Activated T-helper 1 cell treated with anti-CD3 and anti-CD28 coated beads, Interleukin-12 subunit alpha, Interleukin-12 subunit beta, Interleukin-2, Interleukin-4 antibody, amounts not matched to agents 30 ng/mL and 10 ng/mL and 1 ng/mL, durations not matched to agents 14 hours and 24 hours and 36 hours (primary cell): Measurements from ENCODE around the gene MAPKAP1. TPM values are rescaled to one million over a fixed set of nuclear protein-coding genes. Genes with fewer than 3 reads are reported as not detected.

ENCODE experiments used
- DNase-seq: peaks from one replicate; pipeline ENCODE4 v3.0.0; 2021; ENCODE audit warnings: low spot score
- H3K27ac Mint-ChIP-seq: one replicate; pipeline ENCODE4 v1.8.0; 2021; ENCODE audit warnings: mild to moderate bottlenecking, mixed read lengths
- H3K27me3 Mint-ChIP-seq: one replicate; pipeline ENCODE4 v1.8.0; 2022; ENCODE audit warnings: mild to moderate bottlenecking, moderate library complexity, mixed read lengths; ENCODE audit not compliant: insufficient read depth
- H3K36me3 Mint-ChIP-seq: one replicate; pipeline ENCODE4 v1.8.0; 2021; ENCODE audit warnings: low read depth, mixed read lengths
- H3K4me1 Mint-ChIP-seq: one replicate; pipeline ENCODE4 v1.8.0; 2021; ENCODE audit warnings: low read depth, mixed read lengths
- H3K4me3 Mint-ChIP-seq: one replicate; pipeline ENCODE4 v1.8.0; 2021; ENCODE audit warnings: mild to moderate bottlenecking, moderate library complexity, mixed read lengths
- H3K9me3 Mint-ChIP-seq: one replicate; pipeline ENCODE4 v1.8.0; 2021; ENCODE audit warnings: mixed read lengths
- intact Hi-C: fragments of 100-400 bp; cut with micrococcal nuclease; formaldehyde crosslinking; loops from one replicate; pipeline ENCODE4 v1.15.1; 2024
- total RNA-seq: library from RNA; stranded (reverse); gene quantifications from 2 replicates; pipeline ENCODE4 v1.2.3, GENCODE V29; 2022

MAPKAP1 gene
- total RNA-seq, 1 donor from 2014 or later = 108 TPM

DNA sequence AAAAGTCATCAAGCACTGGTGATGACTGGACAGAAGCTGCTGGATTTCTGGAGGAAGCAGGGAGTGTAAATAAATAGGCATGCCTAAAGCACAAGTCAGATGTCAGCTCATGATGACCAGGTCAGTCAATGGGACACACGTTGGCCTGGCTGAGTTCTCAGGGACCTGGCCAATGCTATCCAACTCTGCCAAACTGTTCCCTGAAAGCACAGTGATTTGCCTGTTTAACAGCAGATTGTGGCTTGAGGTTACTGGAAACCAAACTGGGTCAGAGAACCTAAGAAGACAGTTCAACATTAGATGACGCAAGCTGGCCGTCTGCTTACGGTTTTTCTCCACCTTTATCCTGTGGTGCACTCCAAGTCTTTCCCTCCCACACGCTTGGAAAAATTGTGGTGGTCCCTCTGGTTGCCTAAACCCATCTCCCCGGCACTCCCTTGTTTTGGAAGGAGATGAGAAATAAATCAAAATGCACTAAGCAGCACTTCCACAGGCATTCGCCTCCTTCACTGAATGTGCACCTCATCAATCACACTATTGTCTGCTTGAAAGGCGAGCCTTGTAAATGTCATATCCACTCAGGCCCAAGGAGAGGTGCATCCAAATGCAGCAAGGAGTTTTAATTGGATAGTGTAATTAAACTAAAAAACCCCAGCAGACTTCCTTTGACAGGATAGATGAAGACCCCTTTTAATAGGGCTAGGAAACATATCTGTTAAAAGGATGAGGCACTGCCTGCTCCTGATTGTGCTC lies 245.9 kb downstream of the MAPKAP1 start:
- Mint-ChIP-seq H3K9me3 (peaks cover 14% of the 10 kb centered on the region), H3K4me1 (no peaks in the 10 kb centered on the region), H3K27me3 (no peaks in the 10 kb centered on the region), H3K36me3 (peaks cover 16% of the 10 kb centered on the region), H3K4me3 (no peak overlapping the region), H3K27ac (no peak overlapping the region)
- no peak for DNase-seq
- intact Hi-C loops = no loop called here

DNA sequence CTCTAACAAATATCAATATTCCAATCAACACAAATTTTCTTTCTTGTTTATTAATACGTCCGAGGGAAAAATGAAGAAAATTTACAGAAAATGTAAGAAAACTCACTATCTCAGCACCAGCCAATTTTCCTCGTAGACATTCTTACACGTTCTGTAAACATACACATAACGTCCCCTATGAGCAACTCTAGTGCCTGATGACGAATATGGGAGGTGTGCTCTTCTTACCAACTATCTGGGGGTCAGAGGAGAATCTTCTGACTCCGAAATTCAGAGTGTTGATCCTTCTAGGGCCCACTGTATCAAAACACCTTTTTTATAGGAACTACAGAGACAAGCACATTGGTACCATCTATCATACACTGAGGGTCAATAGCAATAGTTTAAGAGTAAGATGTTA lies 246.7 kb downstream of the MAPKAP1 start:
- Mint-ChIP-seq H3K27ac (no peak overlapping the region), H3K4me1 (no peaks in the 10 kb centered on the region), H3K9me3 (peaks cover 15% of the 10 kb centered on the region), H3K36me3 (peaks cover 17% of the 10 kb centered on the region), H3K27me3 (no peaks in the 10 kb centered on the region), H3K4me3 (no peak overlapping the region)
- intact Hi-C loops = no loop called here
- DNase-seq = no peak

DNA sequence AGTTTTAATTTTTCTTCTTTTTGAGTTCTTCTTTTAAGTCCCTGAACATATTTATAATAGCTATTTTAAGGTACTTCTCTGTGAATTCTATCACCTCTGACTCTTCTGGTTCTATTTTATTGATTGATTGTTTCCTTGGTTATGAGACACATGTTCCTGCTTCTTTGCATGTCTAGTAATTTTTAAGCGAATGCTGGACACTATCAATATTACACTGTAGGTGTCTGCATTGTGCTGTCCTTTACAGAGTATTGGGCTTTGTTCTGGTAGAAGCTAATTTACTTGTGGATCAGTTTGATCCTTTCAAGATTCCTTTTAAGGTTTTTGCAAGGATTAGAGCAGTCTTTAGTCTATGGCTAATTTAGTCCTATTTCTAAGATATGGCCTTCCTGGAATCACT lies 249.7 kb downstream of the MAPKAP1 start:
- intact Hi-C loops = no loop called here
- H3K27ac Mint-ChIP-seq = no peak overlapping the region
- H3K27me3 Mint-ChIP-seq = no peaks in the 10 kb centered on the region
- DNase-seq = no peak
- peaks cover 18% of the 10 kb centered on the region for H3K36me3 Mint-ChIP-seq
- H3K4me3 Mint-ChIP-seq = no peak overlapping the region
- H3K4me1 Mint-ChIP-seq = no peaks in the 10 kb centered on the region
- peaks cover 15% of the 10 kb centered on the region for H3K9me3 Mint-ChIP-seq

DNA sequence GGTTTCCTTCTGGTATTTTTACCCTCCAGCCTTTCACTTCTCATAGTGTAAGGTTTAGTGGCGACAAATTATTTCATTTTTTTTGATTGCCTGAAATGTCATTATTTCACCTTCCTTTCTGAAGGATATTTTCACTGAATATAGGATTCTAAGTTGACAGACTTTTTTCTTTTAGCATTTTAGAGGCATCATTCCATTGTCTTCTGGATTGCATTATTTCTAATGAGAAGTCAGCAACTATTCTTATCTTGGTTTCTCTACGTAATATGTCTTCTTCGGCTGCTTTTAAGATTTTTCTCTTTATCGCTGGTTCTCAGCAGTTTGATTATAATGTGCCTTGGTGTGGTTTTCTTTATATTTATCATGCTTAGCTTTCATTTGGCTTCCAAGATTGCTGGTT lies 251.1 kb downstream of the MAPKAP1 start:
- Mint-ChIP-seq H3K4me1 (no peaks in the 10 kb centered on the region), H3K27ac (no peak overlapping the region), H3K4me3 (no peak overlapping the region), H3K36me3 (peaks cover 17% of the 10 kb centered on the region), H3K9me3 (peaks cover 15% of the 10 kb centered on the region), H3K27me3 (no peaks in the 10 kb centered on the region)
- DNase-seq = no peak
- intact Hi-C loops = no loop called here

DNA sequence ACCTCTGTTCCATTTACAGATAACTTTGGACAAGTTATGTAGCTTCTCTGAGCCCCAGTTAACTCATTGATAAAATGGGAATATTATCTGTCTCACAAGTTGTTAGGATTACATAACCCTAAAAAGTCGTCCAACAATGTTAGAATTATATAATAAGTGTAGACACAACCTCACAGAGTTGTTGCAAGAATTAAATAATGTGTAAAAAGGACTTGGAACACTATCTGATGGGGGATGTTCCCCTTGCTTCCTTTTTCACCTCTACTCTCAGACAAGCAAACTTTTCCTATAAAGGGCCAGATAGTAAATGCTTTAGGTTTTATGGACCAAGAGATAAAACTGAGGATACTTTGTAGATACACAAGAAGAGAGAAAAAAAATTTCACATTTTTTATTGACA lies 251.9 kb downstream of the MAPKAP1 start:
- intact Hi-C loops = no loop called here
- Mint-ChIP-seq H3K36me3 (peaks cover 17% of the 10 kb centered on the region), H3K27ac (no peak overlapping the region), H3K9me3 (peaks cover 15% of the 10 kb centered on the region), H3K27me3 (no peaks in the 10 kb centered on the region), H3K4me3 (no peak overlapping the region), H3K4me1 (no peaks in the 10 kb centered on the region)
- no peak for DNase-seq

DNA sequence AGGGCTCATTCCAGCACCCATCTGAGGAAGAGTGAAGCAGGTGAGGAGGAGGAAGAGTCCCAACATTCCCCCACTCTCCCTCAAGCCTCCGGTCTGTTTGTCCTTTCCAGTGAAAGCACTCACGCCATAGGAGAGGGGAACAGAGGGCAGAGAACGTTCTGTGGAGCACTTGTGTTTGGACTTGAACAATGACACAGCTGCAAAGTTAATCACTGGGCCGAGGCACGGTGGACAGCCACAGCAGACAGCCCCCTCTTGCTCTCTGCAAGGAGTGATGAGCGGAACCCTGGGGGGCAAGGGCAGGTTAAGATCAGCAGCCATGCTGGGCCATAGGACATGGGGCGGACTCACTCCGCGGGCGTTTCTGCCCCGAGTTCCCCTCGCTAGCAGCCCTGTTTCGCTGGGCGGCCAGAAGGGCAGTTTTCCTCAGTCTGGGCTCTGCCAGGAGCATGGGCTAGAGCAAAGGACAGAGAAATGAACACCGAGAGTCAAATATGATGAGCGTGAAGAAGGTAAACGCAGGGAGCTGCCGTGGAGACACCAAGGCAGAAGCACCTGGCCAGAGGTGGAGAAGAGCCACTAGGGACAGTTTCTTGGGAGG lies 259.7 kb downstream of the MAPKAP1 start:
- H3K9me3 Mint-ChIP-seq = no peaks in the 10 kb centered on the region
- peaks cover 2% of the 10 kb centered on the region for H3K36me3 Mint-ChIP-seq
- no peak for DNase-seq
- peaks cover 5% of the 10 kb centered on the region for H3K4me1 Mint-ChIP-seq
- intact Hi-C loops = no loop called here
- no peak overlapping the region for H3K4me3 Mint-ChIP-seq
- H3K27ac Mint-ChIP-seq = no peak overlapping the region
- H3K27me3 Mint-ChIP-seq = no peaks in the 10 kb centered on the region

DNA sequence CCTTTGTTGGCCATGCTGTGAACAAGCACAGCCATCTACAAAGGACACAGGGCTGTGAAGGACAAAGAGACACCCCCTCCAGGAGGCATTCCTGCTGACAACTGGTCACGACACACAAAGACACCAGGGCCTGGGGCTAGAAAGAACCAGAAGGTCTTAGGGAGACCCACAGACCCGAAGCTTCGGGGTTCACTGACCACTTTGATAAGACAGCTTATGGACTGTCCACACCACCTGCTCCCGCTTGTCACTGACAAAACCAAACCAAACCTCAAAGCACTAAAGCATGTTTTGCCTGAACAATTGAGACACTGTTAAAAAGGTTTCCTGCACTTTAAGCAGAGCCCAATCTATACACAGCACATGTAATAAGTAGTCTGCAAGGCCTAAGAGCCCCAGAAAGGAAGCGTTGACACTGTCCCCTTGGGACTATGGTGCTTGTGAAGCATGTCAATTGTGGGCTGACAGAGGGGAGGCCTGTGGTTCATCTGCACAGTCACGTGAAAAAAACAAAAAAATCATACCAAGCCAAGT lies 260.4 kb downstream of the MAPKAP1 start:
- peaks cover 2% of the 10 kb centered on the region for H3K36me3 Mint-ChIP-seq

DNA sequence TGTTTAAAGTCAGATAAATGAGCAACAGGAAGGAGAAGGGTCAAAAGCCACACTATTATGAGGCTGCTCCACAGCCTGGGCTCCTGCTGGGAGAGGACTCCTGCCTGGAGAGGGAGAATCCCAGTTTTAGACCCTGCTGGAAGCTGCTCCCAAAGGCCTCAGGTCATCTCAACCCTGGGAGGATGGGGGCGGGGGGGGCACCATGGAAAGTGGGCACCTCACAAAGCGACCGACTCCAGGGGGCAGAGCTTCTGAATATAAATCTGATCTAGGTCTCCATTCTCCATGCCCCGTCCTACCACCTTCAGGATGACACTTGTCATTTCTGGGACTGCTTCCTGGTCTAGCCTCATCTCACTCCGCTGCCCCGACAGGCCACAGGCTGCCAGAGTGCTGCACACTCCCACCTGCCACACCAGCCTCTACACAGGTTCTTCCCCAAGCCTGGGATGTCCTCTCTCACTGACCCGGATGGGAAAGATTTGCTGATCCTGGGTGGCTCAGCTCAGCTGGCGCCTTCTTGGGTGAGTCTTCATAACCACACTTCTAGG lies 262.0 kb downstream of the MAPKAP1 start:
- no peak for DNase-seq
- Mint-ChIP-seq H3K27ac (no peak overlapping the region), H3K4me3 (no peak overlapping the region), H3K4me1 (peaks cover 5% of the 10 kb centered on the region), H3K36me3 (no peaks in the 10 kb centered on the region), H3K27me3 (no peaks in the 10 kb centered on the region), H3K9me3 (no peaks in the 10 kb centered on the region)
- intact Hi-C loops = no loop called here

More for the DNA sequence above, 260.4 kb downstream of the MAPKAP1 start:
- Mint-ChIP-seq H3K27ac (no peak overlapping the region), H3K4me3 (no peak overlapping the region), H3K4me1 (peaks cover 5% of the 10 kb centered on the region), H3K9me3 (no peaks in the 10 kb centered on the region), H3K27me3 (no peaks in the 10 kb centered on the region)
- intact Hi-C loops = no loop called here
- DNase-seq = no peak

DNA sequence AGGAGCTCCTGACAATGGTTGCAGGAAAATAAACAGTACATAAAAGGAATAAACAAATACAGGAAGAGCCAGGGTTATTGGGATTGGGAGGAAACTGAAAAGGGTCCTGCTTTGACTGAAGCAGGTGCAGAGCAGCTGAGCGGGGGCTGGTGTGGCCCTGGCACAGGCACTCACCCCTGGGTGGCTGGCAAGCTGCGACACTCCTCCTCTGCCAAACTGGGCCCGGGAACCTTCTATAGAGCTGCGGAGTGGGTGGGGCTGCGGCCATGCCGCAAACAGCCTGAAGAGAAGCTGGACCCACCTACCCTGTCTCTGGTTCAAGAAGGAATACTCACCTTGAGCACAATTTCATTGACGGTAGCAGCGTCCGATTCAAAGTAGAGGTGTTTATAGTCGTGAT lies 262.8 kb downstream of the MAPKAP1 start:
- no peaks in the 10 kb centered on the region for H3K27me3 Mint-ChIP-seq
- no peak for DNase-seq
- H3K9me3 Mint-ChIP-seq = no peaks in the 10 kb centered on the region
- no peak overlapping the region for H3K27ac Mint-ChIP-seq
- no peaks in the 10 kb centered on the region for H3K36me3 Mint-ChIP-seq
- H3K4me1 Mint-ChIP-seq = peaks cover under 1% of the 10 kb centered on the region
- intact Hi-C loops = no loop called here
- H3K4me3 Mint-ChIP-seq = no peak overlapping the region

DNA sequence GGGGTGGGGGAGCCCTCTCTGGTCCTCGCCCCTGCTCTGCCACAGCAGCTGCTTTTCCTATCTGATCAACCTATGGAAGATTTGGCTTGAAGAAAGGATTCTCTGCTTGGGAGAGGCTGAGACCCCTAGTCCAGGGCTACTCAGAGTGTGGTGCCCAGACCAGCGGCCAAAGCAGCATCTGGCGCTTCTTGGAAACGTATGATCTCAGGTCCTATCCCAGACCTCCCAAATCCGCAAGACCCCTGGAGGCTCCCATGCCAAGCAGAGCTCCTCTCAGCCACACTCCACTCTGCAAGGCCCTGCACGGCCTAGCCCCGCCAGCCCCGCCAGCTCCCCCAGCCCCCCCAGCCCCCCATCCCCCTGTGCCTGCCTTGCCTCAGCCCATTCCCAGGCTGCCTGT lies 263.6 kb downstream of the MAPKAP1 start:
- no peaks in the 10 kb centered on the region for H3K4me1 Mint-ChIP-seq
- intact Hi-C loops = no loop called here
- no peak overlapping the region for H3K27ac Mint-ChIP-seq
- no peaks in the 10 kb centered on the region for H3K27me3 Mint-ChIP-seq
- peaks cover under 1% of the 10 kb centered on the region for H3K36me3 Mint-ChIP-seq
- no peaks in the 10 kb centered on the region for H3K9me3 Mint-ChIP-seq
- no peak for DNase-seq
- no peak overlapping the region for H3K4me3 Mint-ChIP-seq

DNA sequence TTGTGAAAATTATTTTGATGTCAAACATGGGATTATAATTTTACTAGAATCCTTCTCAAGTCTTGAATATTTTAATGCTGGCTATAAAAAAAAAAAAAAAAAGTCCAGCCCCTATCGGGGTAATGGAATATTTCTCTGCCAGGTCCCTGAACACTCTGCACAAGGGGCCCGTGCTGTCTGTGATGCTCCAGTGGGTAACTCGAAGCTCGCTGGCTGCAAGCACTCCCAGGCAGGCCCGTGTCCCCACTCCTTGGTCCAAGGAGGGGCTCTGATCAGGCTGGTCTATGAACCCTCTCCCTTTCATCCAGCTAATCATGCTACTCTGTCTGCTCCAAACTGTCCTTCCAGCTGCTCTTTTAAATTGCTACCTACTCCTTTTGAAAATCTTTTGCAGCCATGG lies 264.6 kb downstream of the MAPKAP1 start:
- no peak overlapping the region for H3K27ac Mint-ChIP-seq
- H3K27me3 Mint-ChIP-seq = no peaks in the 10 kb centered on the region
- no peak overlapping the region for H3K4me3 Mint-ChIP-seq
- DNase-seq = no peak
- no peaks in the 10 kb centered on the region for H3K9me3 Mint-ChIP-seq
- H3K36me3 Mint-ChIP-seq = peaks cover 3% of the 10 kb centered on the region
- no peaks in the 10 kb centered on the region for H3K4me1 Mint-ChIP-seq
- intact Hi-C loops = no loop called here

DNA sequence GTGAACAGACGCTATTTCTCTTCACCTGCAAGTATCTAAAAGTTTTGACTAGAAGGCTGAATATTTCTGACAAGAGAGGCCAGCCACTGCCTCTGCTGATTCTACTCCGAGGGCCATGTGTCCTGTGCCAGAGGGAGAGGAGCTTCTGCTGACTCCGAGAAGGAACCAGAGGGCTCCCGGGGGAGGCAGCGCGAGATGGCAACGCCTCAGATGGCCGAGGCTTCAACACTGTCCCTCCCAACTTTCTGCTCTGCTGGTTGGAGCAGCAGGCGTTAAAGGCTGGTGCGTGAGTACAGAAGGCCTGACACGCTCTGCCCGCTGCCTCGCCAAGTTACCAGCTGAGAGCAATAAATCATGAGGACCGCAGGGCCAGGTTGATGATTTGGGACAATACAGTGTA lies 266.6 kb downstream of the MAPKAP1 start:
- Mint-ChIP-seq H3K36me3 (peaks cover 3% of the 10 kb centered on the region), H3K27ac (no peak overlapping the region), H3K9me3 (no peaks in the 10 kb centered on the region), H3K4me3 (no peak overlapping the region), H3K4me1 (no peaks in the 10 kb centered on the region), H3K27me3 (no peaks in the 10 kb centered on the region)
- no peak for DNase-seq
- intact Hi-C loops = no loop called here

DNA sequence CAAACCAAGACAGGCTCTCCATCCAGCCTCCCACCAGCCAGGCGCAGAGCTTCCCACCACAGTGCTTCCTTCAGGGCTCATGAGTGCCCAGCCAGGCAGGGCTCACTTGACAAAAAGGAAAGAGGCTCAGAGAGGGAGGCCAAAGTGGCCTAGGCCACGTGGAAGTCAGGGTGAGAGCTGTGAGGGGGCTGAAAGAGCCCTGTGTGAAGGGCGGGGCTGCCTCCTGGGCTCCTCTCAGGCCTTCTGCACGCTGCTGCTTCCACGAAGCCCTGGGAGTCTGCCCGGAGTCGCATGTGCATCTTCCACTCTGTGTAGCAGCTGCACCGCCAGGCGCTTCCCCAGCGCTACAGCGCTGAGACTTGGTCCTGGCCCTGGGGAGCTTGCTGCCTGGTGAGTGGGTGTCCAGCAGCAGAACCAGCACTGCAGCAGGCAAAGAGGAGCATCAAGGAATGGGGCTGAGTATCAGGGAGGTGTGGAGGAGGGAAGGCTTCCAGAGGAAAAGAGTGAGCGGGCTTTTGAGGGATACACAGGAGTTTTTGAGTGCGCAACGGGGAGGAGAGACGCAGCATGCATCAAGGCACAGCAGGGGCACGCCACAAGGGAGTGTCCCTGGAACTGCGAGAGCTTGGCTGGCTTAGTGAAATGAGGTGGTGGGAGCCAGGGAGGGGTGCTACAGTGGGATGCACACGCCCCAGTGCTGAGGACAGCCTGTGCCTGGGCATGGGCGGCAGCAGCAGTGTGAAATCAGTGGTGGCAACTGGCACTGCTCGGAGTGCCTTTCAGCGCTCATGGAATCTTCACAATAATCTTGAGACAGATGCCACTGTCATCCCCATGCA lies 267.4 kb downstream of the MAPKAP1 start:
- H3K36me3 Mint-ChIP-seq = peaks cover 3% of the 10 kb centered on the region
- DNase-seq = no peak
- H3K4me1 Mint-ChIP-seq = no peaks in the 10 kb centered on the region
- no peak overlapping the region for H3K4me3 Mint-ChIP-seq
- no peaks in the 10 kb centered on the region for H3K27me3 Mint-ChIP-seq
- no peak overlapping the region for H3K27ac Mint-ChIP-seq
- no peaks in the 10 kb centered on the region for H3K9me3 Mint-ChIP-seq
- intact Hi-C loops = no loop called here
